Ishikawa (cell line): ENCODE measurements around the gene ADAMTS1.

Experiments
- CEBPB ChIP-seq: IDR thresholded peaks from 2 replicates; pipeline ENCODE4 v1.6.1; 2012
- CREB1 ChIP-seq: IDR thresholded peaks from 2 replicates; pipeline ENCODE4 v1.6.1; 2012; ENCODE audit warnings: low read depth
- EGR1 ChIP-seq: IDR thresholded peaks from 2 replicates; pipeline ENCODE4 v1.6.1; 2012
- EP300 ChIP-seq: IDR thresholded peaks from 2 replicates; pipeline ENCODE4 v1.6.1; 2012; ENCODE audit warnings: borderline replicate concordance
- FOXM1 ChIP-seq: IDR thresholded peaks from 2 replicates; pipeline ENCODE4 v1.6.1; 2012; ENCODE audit warnings: low read depth, borderline replicate concordance
- MAX ChIP-seq: IDR thresholded peaks from 2 replicates; pipeline ENCODE4 v1.6.1; 2012
- RAD21 ChIP-seq: IDR thresholded peaks from 2 replicates; pipeline ENCODE4 v1.6.1; 2012; ENCODE audit warnings: low read depth
- REST ChIP-seq: IDR thresholded peaks from 2 replicates; pipeline ENCODE4 v1.6.1; 2012; ENCODE audit warnings: low read depth, mild to moderate bottlenecking
- TAF1 ChIP-seq: IDR thresholded peaks from 2 replicates; pipeline ENCODE4 v1.6.1; 2012; ENCODE audit warnings: low read depth, mild to moderate bottlenecking
- TCF12 ChIP-seq: IDR thresholded peaks from 2 replicates; pipeline ENCODE4 v1.6.1; 2012; ENCODE audit warnings: low read depth
- USF1 ChIP-seq: IDR thresholded peaks from 2 replicates; pipeline ENCODE4 v1.6.1; 2012
- YY1 ChIP-seq: IDR thresholded peaks from 2 replicates; pipeline ENCODE4 v1.6.1; 2012; ENCODE audit warnings: low read depth

GRCh38 chr21:26874347-26874746 lies 29.1 kb upstream of the ADAMTS1 start:
- TF ChIP-seq MAX = no peak
- TF ChIP-seq USF1 = no peak
- TF ChIP-seq REST = no peak
- TF ChIP-seq FOXM1 = no peak
- TF ChIP-seq CEBPB = no peak
- TF ChIP-seq TCF12 = no peak
- no peak for TF ChIP-seq EP300
- no peak for TF ChIP-seq YY1
- no peak for TF ChIP-seq CREB1
- TF ChIP-seq TAF1 = no peak
- no peak for TF ChIP-seq RAD21
- no peak for TF ChIP-seq EGR1
